Activated CD4-positive, alpha-beta T cell treated with anti-CD3 and anti-CD28 coated beads, Interleukin-2, amount 10 ng/mL, durations not matched to agents 7 days and 5 days (primary cell): ENCODE results near the gene CD177. TPM values are rescaled to one million over a fixed set of nuclear protein-coding genes. Genes with fewer than 3 reads are reported as not detected.

Experiments
- CTCF ChIA-PET: fragments of 350-600 bp; sonication (Branson Sonifier 250); formaldehyde crosslinking; loops from one replicate; lab custom pipeline; 2021; ENCODE audit warnings: antibody characterized with exemption; lab: Charles Lee
- POLR2A ChIA-PET: fragments of 350-600 bp; sonication (Branson Sonifier 250); formaldehyde crosslinking; loops from one replicate; lab custom pipeline; 2021; ENCODE audit warnings: antibody characterized with exemption; lab: Charles Lee
- DNase-seq: peaks from one replicate; pipeline ENCODE4 v3.0.0-alpha.2; 2020
- H3K27ac Mint-ChIP-seq: one replicate; pipeline ENCODE4 v1.8.0; 2021; ENCODE audit warnings: mild to moderate bottlenecking, moderate library complexity, mixed read lengths
- H3K27me3 Mint-ChIP-seq: one replicate; pipeline ENCODE4 v1.8.0; 2021; ENCODE audit warnings: mixed read lengths
- H3K36me3 Mint-ChIP-seq: one replicate; pipeline ENCODE4 v1.8.0; 2021; ENCODE audit warnings: low read depth, mixed read lengths
- H3K4me1 Mint-ChIP-seq: one replicate; pipeline ENCODE4 v1.8.0; 2021; ENCODE audit warnings: mixed read lengths
- H3K4me3 Mint-ChIP-seq: one replicate; pipeline ENCODE4 v1.8.0; 2021; ENCODE audit warnings: mild to moderate bottlenecking, moderate library complexity, mixed read lengths
- H3K9me3 Mint-ChIP-seq: one replicate; pipeline ENCODE4 v1.8.0; 2021; ENCODE audit warnings: mixed read lengths
- total RNA-seq, 2 experiments: library from RNA; stranded (reverse); gene quantifications; one replicate each; pipeline ENCODE4 v1.2.3, GENCODE V29; 2021

The CD177 gene
- total RNA-seq, 2 experiments from 2014 or later = not detected

DNA sequence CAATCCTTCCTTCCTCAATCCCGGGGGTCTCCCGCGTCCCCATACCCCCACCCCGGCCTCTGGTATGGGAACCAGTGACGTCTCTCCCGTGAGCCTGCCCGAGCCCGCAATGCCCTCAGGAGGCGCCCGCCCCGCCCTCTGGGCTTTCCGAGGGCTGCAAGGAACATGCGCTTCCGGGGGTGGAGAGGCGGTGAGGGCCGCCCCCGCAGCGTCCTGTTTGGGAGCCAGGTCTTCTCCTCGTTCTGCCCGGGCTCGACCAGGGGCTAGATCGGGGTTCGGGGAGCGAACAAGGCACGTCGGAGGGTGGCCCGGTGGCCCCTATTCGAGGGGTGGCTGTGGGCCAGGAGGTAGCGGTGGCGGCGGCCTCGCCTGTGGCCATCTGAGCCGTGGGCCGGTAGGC is 54.6 kb downstream of the CD177 start:
- ChIA-PET CTCF (no interaction called here), POLR2A (no interaction called here)
- Mint-ChIP-seq H3K9me3 (no peaks in the 10 kb centered on the region), H3K4me1 (no peaks in the 10 kb centered on the region), H3K27me3 (no peaks in the 10 kb centered on the region), H3K36me3 (no peaks in the 10 kb centered on the region), H3K4me3 (no peak overlapping the region), H3K27ac (no peak overlapping the region)
- no peak for DNase-seq

DNA sequence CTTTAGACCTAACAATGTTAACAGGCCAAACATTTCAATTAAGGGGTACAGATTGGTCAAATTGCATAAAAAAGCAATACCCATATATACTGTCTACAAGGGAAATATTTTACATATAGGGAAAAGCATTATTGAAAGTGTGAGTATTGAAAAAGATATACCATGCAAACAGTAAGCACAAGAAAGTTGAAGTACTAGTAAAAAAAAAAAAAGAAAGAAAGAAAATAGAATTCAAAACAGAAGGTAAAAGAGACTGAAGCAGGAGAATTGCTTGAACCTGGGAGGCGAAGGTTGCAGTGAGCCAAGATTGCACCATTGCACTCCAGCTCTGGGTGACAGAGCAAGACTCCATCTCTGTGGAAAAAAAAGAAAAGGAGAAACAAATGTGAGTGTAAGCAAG is 55.9 kb downstream of the CD177 start:
- POLR2A ChIA-PET = no interaction called here

DNA sequence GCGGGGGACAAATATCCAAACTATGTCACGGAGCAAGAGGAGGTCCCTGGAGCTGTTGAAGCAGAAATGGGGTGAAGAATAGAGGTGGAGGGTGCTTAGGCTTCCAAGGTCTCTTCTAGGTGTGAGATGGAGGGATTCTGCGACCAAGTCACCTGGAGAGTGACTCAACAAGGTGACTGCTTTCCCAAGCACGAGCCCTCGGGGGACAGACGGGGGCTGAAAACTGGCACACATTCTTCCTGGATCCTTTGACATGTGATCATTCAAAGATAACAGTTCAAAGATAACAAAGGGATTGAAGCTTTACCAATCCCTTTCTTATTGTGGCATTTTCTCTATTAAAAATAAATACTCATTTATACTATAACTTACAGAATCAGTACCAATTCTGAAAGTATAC is 59.0 kb downstream of the CD177 start:
- Mint-ChIP-seq H3K9me3 (no peaks in the 10 kb centered on the region), H3K4me3 (no peak overlapping the region), H3K27ac (no peak overlapping the region), H3K4me1 (no peaks in the 10 kb centered on the region), H3K36me3 (no peaks in the 10 kb centered on the region), H3K27me3 (no peaks in the 10 kb centered on the region)
- no peak for DNase-seq
- ChIA-PET POLR2A (no interaction called here), CTCF (no interaction called here)

More for the DNA sequence above, 55.9 kb downstream of the CD177 start:
- H3K27me3 Mint-ChIP-seq = no peaks in the 10 kb centered on the region
- H3K4me1 Mint-ChIP-seq = no peaks in the 10 kb centered on the region
- CTCF ChIA-PET = interaction anchor here (1.1 kb wide), 1 partner anchor 110 kb away, joined by 3 read pairs; no protein-coding TSS in a partner anchor
- no peak overlapping the region for H3K4me3 Mint-ChIP-seq
- no peak overlapping the region for H3K27ac Mint-ChIP-seq
- DNase-seq = no peak
- no peaks in the 10 kb centered on the region for H3K36me3 Mint-ChIP-seq
- no peaks in the 10 kb centered on the region for H3K9me3 Mint-ChIP-seq

Other genes with a start within 250 kb of the CD177 start
- not detected for gene PSG5, start 167.2 kb upstream of the CD177 start, total RNA-seq
- not detected for gene PSG4, start 148.0 kb upstream of the CD177 start, total RNA-seq
- not detected for gene PSG9, start 84.2 kb upstream of the CD177 start, total RNA-seq
- gene TEX101, start 61.2 kb downstream of the CD177 start, total RNA-seq = not detected
- under 1 TPM; 0.73 to 0.84 TPM for gene LYPD3, start 111.9 kb downstream of the CD177 start, total RNA-seq
- gene PHLDB3, start 151.1 kb downstream of the CD177 start, total RNA-seq = 10 to 100 TPM; 11.9 to 18.6 TPM
- gene ETHE1, start 173.5 kb downstream of the CD177 start, total RNA-seq = 10 to 100 TPM; 66.8 to 73.7 TPM
- 1 to 10 TPM; 6.2 to 6.3 TPM for gene ZNF575, start 179.5 kb downstream of the CD177 start, total RNA-seq
- 10 to 100 TPM; 41.2 to 42.6 TPM for gene XRCC1, start 221.8 kb downstream of the CD177 start, total RNA-seq
- 1 to 10 TPM; 4.1 to 5.0 TPM for gene PINLYP, start 222.1 kb downstream of the CD177 start, total RNA-seq
- 1 to 10 TPM; 9.0 to 9.7 TPM for gene IRGQ, start 242.4 kb downstream of the CD177 start, total RNA-seq
- 10 to 100 TPM; 14.1 to 14.9 TPM for gene ZNF576, start 242.9 kb downstream of the CD177 start, total RNA-seq